ENCODE results near the gene FBXW7.

- TF ChIP-seq CTCF (IDR thresholded peaks at IDR 0.05; ENCODE audit: low read depth, low read length) (no peak), MAX (IDR thresholded peaks at IDR 0.05; ENCODE audit: low read depth, low read length) (no peak), POLR2A (IDR thresholded peaks at IDR 0.05; ENCODE audit: extremely low read depth, insufficient read length) (no peak)
Observed at GRCh38 chr4:152571296-152571695, 35.4 kb upstream of the FBXW7 start.

Measured in NB4 (cell line).